Psoas muscle (tissue), 8 donors: ENCODE measurements around the gene GAST. TPM values are rescaled to one million over a fixed set of nuclear protein-coding genes. Genes with fewer than 3 reads are reported as not detected.

Experiments
- ATAC-seq, 4 donors: fragments of 200-7000 bp; cut with Tn5 transposase; one replicate each; pipeline ENCODE4 v1.9.1; 2020; ENCODE audit warnings: moderate library complexity in 3 of 4, mild to moderate bottlenecking in 2 of 4
- DNase-seq, 2 donors: peaks; one replicate each; pipeline ENCODE4 v3.0.0-alpha.2; 2020
- H3K27ac ChIP-seq: fragments of 200-600 bp; one replicate; pipeline ENCODE4 v1.8.0; 2022
- H3K27me3 ChIP-seq, 3 donors: fragments of 200-600 bp in 1 of 3; one replicate each; pipeline versions ENCODE4 v1.6.1 to v1.8.0; 2013 to 2022; ENCODE audit warnings: low read length in 2 of 3, mild to moderate bottlenecking in 2 of 3, moderate library complexity in 1 of 3; ENCODE audit not compliant: insufficient read depth in 3 of 3
- H3K36me3 ChIP-seq, 2 donors: fragments of 200-600 bp in 1 of 2; one replicate each; pipeline versions ENCODE4 v1.6.1 to v1.8.0; 2013 to 2022; ENCODE audit warnings: low read depth in 1 of 2, mild to moderate bottlenecking in 1 of 2, moderate library complexity in 1 of 2; ENCODE audit not compliant: insufficient read depth in 1 of 2
- H3K4me1 ChIP-seq: fragments of 200-600 bp; one replicate; pipeline ENCODE4 v1.8.0; 2022
- H3K4me3 ChIP-seq: fragments of 200-600 bp; one replicate; pipeline ENCODE4 v1.8.0; 2022; ENCODE audit warnings: mild to moderate bottlenecking
- H3K9me3 ChIP-seq: fragments of 200-600 bp; one replicate; pipeline ENCODE4 v1.8.0; 2022
- CTCF ChIP-seq: fragments of 200-600 bp; IDR thresholded peaks from one replicate; pipeline ENCODE4 v1.8.0; 2022; ENCODE audit warnings: antibody characterized with exemption
- WGBS, 3 donors: extraction: QIAGEN DNeasy Blood & Tissue Kit; methylation state at CpG; one replicate each; pipeline versions ENCODE4 v1.1.6 to v1.1.7; 2013; 5-methylcytosine and 5-hydroxymethylcytosine counted together
- intact Hi-C, 2 donors: fragments of 100-400 bp; cut with DNase I; formaldehyde crosslinking; loops; one replicate each; pipeline versions ENCODE4 v1.11.0 to v1.14.2; 2022
- long read RNA-seq, 2 donors: library from polyadenylated mRNA; unstranded; transcript quantifications; one replicate each; pipeline ENCODE4 v2.0.0, GENCODE V29; 2021
- polyA plus RNA-seq, 3 donors: library from polyadenylated mRNA; stranded (reverse); fragments of 200-250 nt; gene quantifications; one replicate each; pipeline ENCODE4 v1.2.3, GENCODE V29; 2013
- total RNA-seq, 4 donors: library from RNA; stranded (reverse); fragmentation: NEBNext Ultra II Directional in 2 of 4; extraction: Animal tissue kit (Norgen Biotek cat#: 25700) in 2 of 4; gene quantifications; one replicate each; pipeline versions ENCODE4 v1.2.1 to v1.2.4, GENCODE V29; 2021 to 2023
- donor health status: healthy with polysubstance abuse.
- donor health status: DM: no; HTN: no; CAD: no; lungs with moderate emphysema.
- donor health status: Bipolar disorder and iron deficiency.
- donor health status: healthy.
- donor health status: DM: yes; HTN: yes; CAD: no.
- donor health status: DM: no; HTN: no; CAD: no.
- donor health status: DM: no; HTN: no; CAD: no.
- donor health status: DM: yes; HTN: yes; CAD: no.

GAST gene
- total RNA-seq (not detected), polyA plus RNA-seq (not detected)
- long read RNA-seq, donor 1: 0 reads
- long read RNA-seq, donor 2: 0 reads

GRCh38 chr17:41711669-41712400 lies at the start of gene GAST:
TSS of gene GAST (plus strand) at chr17:41712331. CDS start at chr17:41715437, 3,106 bp downstream.
- 89 to 92% (median 91%) methylated on average over 12 of the region's 12 CpGs for WGBS, 3 donors
- no peaks in the 10 kb centered on the region for H3K27me3 ChIP-seq
- TF ChIP-seq CTCF: no peak
- H3K4me1 ChIP-seq: no peaks in the 10 kb centered on the region
- H3K4me3 ChIP-seq: no peak within 1 kb of the TSS
- no peak within 1 kb of the TSS for H3K27ac ChIP-seq
- no peaks in the 10 kb centered on the region for H3K9me3 ChIP-seq
- intact Hi-C loops: no loop called here
- DNase-seq (no peak), ATAC-seq (no peak)
- no peaks in the 10 kb centered on the region for H3K36me3 ChIP-seq

- peak in 1 of 2 donors; percentile 16 for DNase-seq
- Histone ChIP-seq H3K9me3 (no peaks in the 10 kb centered on the region), H3K4me3 (no peak overlapping the region), H3K36me3 (no peaks in the 10 kb centered on the region), H3K27ac (no peak overlapping the region), H3K27me3 (no peaks in the 10 kb centered on the region), H3K4me1 (peaks cover 6% of the 10 kb centered on the region)
- no peak for ATAC-seq
- intact Hi-C loops: loop anchor here (2.0 to 10.0 kb wide), 4 partner anchors 115 to 859 kb away; no protein-coding TSS in a partner anchor
- 62 to 70% (median 67%) methylated on average over 8 of the region's 8 CpGs for WGBS, 3 donors
- no peak for TF ChIP-seq CTCF
These were observed 48.5 kb upstream of the GAST start for GRCh38 chr17:41663451-41664171.

GRCh38 chr17:41664172-41664457 lies 48.0 kb upstream of the GAST start:
- Histone ChIP-seq H3K27me3 (no peaks in the 10 kb centered on the region), H3K4me3 (no peak overlapping the region), H3K36me3 (no peaks in the 10 kb centered on the region), H3K27ac (no peak overlapping the region), H3K9me3 (no peaks in the 10 kb centered on the region), H3K4me1 (peaks cover 6% of the 10 kb centered on the region)
- no peak for ATAC-seq
- intact Hi-C loops: loop anchor here in 1 of 2 donors (5.0 to 10.0 kb wide), 2 partner anchors 117 to 859 kb away; no protein-coding TSS in a partner anchor
- WGBS, 3 donors: 78 to 87% (median 85%) methylated on average over 2 of the region's 2 CpGs
- DNase-seq: peak in 1 of 2 donors; percentile 28
- no peak for TF ChIP-seq CTCF

GRCh38 chr17:41664587-41665565 lies 47.3 kb upstream of the GAST start:
- 44 to 57% (median 56%) methylated on average over 15 of the region's 15 CpGs for WGBS, 3 donors
- H3K4me1 ChIP-seq: peaks cover 6% of the 10 kb centered on the region
- H3K27me3 ChIP-seq: no peaks in the 10 kb centered on the region
- no peaks in the 10 kb centered on the region for H3K9me3 ChIP-seq
- peak in 1 of 2 donors; percentile 15 for DNase-seq
- intact Hi-C loops: loop anchor here (5.0 to 10.0 kb wide), 3 partner anchors 118 to 860 kb away; no protein-coding TSS in a partner anchor
- no peak for ATAC-seq
- no peak for TF ChIP-seq CTCF
- no peak overlapping the region for H3K27ac ChIP-seq
- peak overlapping the region; percentile 72 for H3K4me3 ChIP-seq
- H3K36me3 ChIP-seq: no peaks in the 10 kb centered on the region
